Measurements from ENCODE around the gene AGTRAP. TPM values are rescaled to one million over a fixed set of nuclear protein-coding genes. Genes with fewer than 3 reads are reported as not detected.

AGTRAP gene
- total and polyA plus RNA-seq, 2 experiments from 2014 or later = 34.2 to 71.9 TPM

DNA sequence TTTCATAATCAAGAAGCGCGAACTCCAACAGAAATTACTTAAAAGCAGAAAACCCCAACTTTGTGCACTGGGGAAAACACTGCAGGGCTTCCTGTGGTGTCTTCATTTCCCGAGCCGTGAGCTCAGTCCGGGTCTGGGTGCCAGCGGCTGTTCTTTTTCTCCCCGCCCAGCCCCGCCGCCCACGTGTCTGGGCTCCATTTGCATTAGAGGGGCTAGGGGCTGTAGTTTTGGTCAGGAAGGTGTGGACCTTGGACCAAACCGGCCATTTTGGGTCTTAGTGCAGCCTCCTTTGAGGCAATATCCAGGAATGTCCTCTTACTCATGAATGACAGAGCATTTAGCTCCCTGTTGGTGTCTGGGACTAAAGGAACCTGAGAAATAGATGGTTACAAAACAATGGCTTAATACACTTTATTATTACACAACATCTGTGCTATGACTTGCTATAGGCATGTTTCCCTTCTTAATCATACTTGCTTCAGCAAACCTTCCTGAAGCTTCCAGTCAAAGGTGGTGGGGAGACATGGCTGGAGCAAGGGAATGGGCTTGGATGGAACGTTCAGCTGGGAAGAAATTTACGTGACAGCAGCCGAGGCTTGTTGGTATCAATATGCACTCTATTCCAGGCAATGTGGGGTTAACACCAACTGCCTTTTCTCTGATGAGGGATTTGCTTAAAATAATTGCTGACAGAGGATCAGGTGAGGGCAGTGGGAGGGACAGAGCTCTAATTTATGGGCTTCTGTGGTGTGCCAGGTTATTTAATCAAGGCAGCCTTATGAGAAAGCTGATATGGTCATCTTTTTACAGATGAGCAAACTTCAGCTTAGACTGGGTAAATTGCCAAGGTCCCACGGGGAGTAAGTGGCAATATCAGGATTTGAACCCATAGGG, 1.1 kb downstream of the AGTRAP start:
- Histone ChIP-seq H3K79me2 (peaks cover 3% of the 10 kb centered on the region), H3K36me3 (replicated peaks; ENCODE audit: insufficient read depth, low read depth) (no peaks in the 10 kb centered on the region), H4K20me1 (ENCODE audit: insufficient read depth, poor library complexity, severe bottlenecking) (no peaks in the 10 kb centered on the region), H3K4me2 (peak overlapping the region; percentile 98), H3K4me1 (ENCODE audit: insufficient read depth) (peaks cover 17% of the 10 kb centered on the region), H3K4me3 (peak overlapping the region; percentile 88), H3K27me3 (no peaks in the 10 kb centered on the region), H3K9me3 (ENCODE audit: low read depth) (no peaks in the 10 kb centered on the region), H3K9me2 (replicated peaks; ENCODE audit: insufficient read depth) (no peaks in the 10 kb centered on the region), H3K27ac (peak overlapping the region; percentile 84), H2AFZ (peak overlapping the region; percentile 98)
- no peak for TF ChIP-seq EZH2 (IDR thresholded peaks at IDR 0.05; ENCODE audit: borderline replicate concordance)
- TF ChIP-seq, protein P1, sequence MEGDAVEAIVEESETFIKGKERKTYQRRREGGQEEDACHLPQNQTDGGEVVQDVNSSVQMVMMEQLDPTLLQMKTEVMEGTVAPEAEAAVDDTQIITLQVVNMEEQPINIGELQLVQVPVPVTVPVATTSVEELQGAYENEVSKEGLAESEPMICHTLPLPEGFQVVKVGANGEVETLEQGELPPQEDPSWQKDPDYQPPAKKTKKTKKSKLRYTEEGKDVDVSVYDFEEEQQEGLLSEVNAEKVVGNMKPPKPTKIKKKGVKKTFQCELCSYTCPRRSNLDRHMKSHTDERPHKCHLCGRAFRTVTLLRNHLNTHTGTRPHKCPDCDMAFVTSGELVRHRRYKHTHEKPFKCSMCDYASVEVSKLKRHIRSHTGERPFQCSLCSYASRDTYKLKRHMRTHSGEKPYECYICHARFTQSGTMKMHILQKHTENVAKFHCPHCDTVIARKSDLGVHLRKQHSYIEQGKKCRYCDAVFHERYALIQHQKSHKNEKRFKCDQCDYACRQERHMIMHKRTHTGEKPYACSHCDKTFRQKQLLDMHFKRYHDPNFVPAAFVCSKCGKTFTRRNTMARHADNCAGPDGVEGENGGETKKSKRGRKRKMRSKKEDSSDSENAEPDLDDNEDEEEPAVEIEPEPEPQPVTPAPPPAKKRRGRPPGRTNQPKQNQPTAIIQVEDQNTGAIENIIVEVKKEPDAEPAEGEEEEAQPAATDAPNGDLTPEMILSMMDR (IDR thresholded peaks at IDR 0.05; ENCODE audit: poor library complexity) = no peak
- no peak for TF ChIP-seq EZH2phosphoT487 (IDR thresholded peaks at IDR 0.05; ENCODE audit: low read depth, severe bottlenecking, unreplicated experiment)
- peak; percentile 65 for DNase-seq (ENCODE audit: low spot score)
- WGBS (ENCODE audit: low lambda C conversion rate, missing lambda C conversion rate) = 13% methylated on average over 15 of the region's 15 CpGs

GRCh38 chr1:11738096-11738495, 2.2 kb downstream of the AGTRAP start:
- H3K9me3 ChIP-seq (ENCODE audit: low read depth) = no peaks in the 10 kb centered on the region
- H3K4me1 ChIP-seq (ENCODE audit: insufficient read depth) = peaks cover 11% of the 10 kb centered on the region
- H4K20me1 ChIP-seq (ENCODE audit: insufficient read depth, poor library complexity, severe bottlenecking) = no peaks in the 10 kb centered on the region
- H2AFZ ChIP-seq = no peak overlapping the region
- H3K36me3 ChIP-seq (replicated peaks; ENCODE audit: insufficient read depth, low read depth) = no peaks in the 10 kb centered on the region
- TF ChIP-seq EZH2 (IDR thresholded peaks at IDR 0.05; ENCODE audit: borderline replicate concordance) (no peak), EZH2phosphoT487 (IDR thresholded peaks at IDR 0.05; ENCODE audit: low read depth, severe bottlenecking, unreplicated experiment) (no peak)
- TF ChIP-seq, protein P1 (IDR thresholded peaks at IDR 0.05; ENCODE audit: poor library complexity) = no peak
- peaks cover 3% of the 10 kb centered on the region for H3K79me2 ChIP-seq
- DNase-seq (ENCODE audit: low spot score) = no peak
- no peaks in the 10 kb centered on the region for H3K27me3 ChIP-seq
- H3K27ac ChIP-seq = no peak overlapping the region
- H3K4me3 ChIP-seq = no peak overlapping the region
- no peaks in the 10 kb centered on the region for H3K9me2 ChIP-seq (replicated peaks; ENCODE audit: insufficient read depth)
- 87% methylated on average over 2 of the region's 2 CpGs for WGBS (ENCODE audit: low lambda C conversion rate, missing lambda C conversion rate)
- H3K4me2 ChIP-seq = no peak overlapping the region

DNA sequence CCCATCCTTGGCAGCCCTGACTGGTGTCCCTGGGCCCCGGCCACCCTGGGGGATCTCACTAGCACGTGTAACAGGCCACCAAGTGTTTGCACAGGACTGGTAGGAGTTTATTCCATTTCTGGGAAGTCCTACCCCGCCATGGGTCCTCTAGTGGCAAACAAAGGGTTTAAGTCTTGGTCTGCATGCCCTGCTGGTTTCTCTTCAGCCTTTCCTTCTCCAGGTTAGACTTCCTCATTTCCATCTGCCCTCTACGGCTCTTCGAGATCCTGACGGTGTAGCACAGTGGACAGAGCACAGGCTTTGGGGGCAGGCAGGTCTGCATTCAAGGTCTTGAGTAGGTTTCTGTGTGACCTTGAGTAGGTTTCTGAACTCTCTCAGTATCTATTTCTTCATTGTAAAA, 2.8 kb downstream of the AGTRAP start:
- TF ChIP-seq, protein P1 (IDR thresholded peaks at IDR 0.05; ENCODE audit: poor library complexity) = no peak
- TF ChIP-seq EZH2 (IDR thresholded peaks at IDR 0.05; ENCODE audit: borderline replicate concordance) (no peak), EZH2phosphoT487 (IDR thresholded peaks at IDR 0.05; ENCODE audit: low read depth, severe bottlenecking, unreplicated experiment) (no peak)
- H4K20me1 ChIP-seq (ENCODE audit: insufficient read depth, poor library complexity, severe bottlenecking) = no peaks in the 10 kb centered on the region
- no peak overlapping the region for H3K4me3 ChIP-seq
- H3K4me1 ChIP-seq (ENCODE audit: insufficient read depth) = peaks cover 11% of the 10 kb centered on the region
- peaks cover 3% of the 10 kb centered on the region for H3K79me2 ChIP-seq
- no peaks in the 10 kb centered on the region for H3K27me3 ChIP-seq
- H3K27ac ChIP-seq = no peak overlapping the region
- WGBS (ENCODE audit: low lambda C conversion rate, missing lambda C conversion rate) = 88% methylated on average over 6 of the region's 6 CpGs
- H3K4me2 ChIP-seq = no peak overlapping the region
- no peaks in the 10 kb centered on the region for H3K9me2 ChIP-seq (replicated peaks; ENCODE audit: insufficient read depth)
- H3K36me3 ChIP-seq (replicated peaks; ENCODE audit: insufficient read depth, low read depth) = no peaks in the 10 kb centered on the region
- H2AFZ ChIP-seq = no peak overlapping the region
- no peaks in the 10 kb centered on the region for H3K9me3 ChIP-seq (ENCODE audit: low read depth)
- DNase-seq (ENCODE audit: low spot score) = no peak

Data from hepatocyte (in vitro differentiated cells).